OCI-M2 (cell line): ENCODE measurements around the gene PLCL2.

ENCODE experiments used
- DNase-seq: peaks from one replicate; lab custom pipeline; 2025; ENCODE audit not compliant: unreplicated experiment; lab: John Stamatoyannopoulos, UW

Gene PLCL2

GRCh38 chr3:16913264-16913580 lies 28.5 kb downstream of the PLCL2 start:
- no peak for DNase-seq

- no peak for DNase-seq
Measured at GRCh38 chr3:16916840-16917239, 32.1 kb downstream of the PLCL2 start.

GRCh38 chr3:16917256-16917935 lies 32.6 kb downstream of the PLCL2 start:
- DNase-seq, result no peak

GRCh38 chr3:16917980-16918682 lies 33.4 kb downstream of the PLCL2 start:
- no peak for DNase-seq

GRCh38 chr3:16918683-16919025 lies 33.9 kb downstream of the PLCL2 start:
- no peak for DNase-seq

- DNase-seq, result no peak
Measured at GRCh38 chr3:16923112-16923511, 38.4 kb downstream of the PLCL2 start.

GRCh38 chr3:16927485-16927884 lies 42.7 kb downstream of the PLCL2 start:
- DNase-seq, result no peak

GRCh38 chr3:16928386-16929132 lies 43.8 kb downstream of the PLCL2 start:
- DNase-seq, result no peak

GRCh38 chr3:16929311-16929710 lies 44.6 kb downstream of the PLCL2 start:
- DNase-seq, result no peak

GRCh38 chr3:16932877-16933276 lies 48.1 kb downstream of the PLCL2 start:
- no peak for DNase-seq

- no peak for DNase-seq
Measured at GRCh38 chr3:16935781-16936180, 51.0 kb downstream of the PLCL2 start.

- peak; percentile 27 for DNase-seq
Measured at GRCh38 chr3:16936233-16936632, 51.5 kb downstream of the PLCL2 start.

- DNase-seq, result no peak
Measured at GRCh38 chr3:16936676-16937230, 52.0 kb downstream of the PLCL2 start.

- DNase-seq, result no peak
Measured at GRCh38 chr3:16937326-16937845, 52.6 kb downstream of the PLCL2 start.

GRCh38 chr3:16940769-16941700 lies 56.3 kb downstream of the PLCL2 start:
- no peak for DNase-seq

GRCh38 chr3:16942955-16943354 lies 58.2 kb downstream of the PLCL2 start:
- no peak for DNase-seq

GRCh38 chr3:16943857-16944256 lies 59.1 kb downstream of the PLCL2 start:
- no peak for DNase-seq

GRCh38 chr3:16944356-16944755 lies 59.6 kb downstream of the PLCL2 start:
- DNase-seq, result no peak

GRCh38 chr3:16945330-16945729 lies 60.6 kb downstream of the PLCL2 start:
- no peak for DNase-seq

- no peak for DNase-seq
Measured at GRCh38 chr3:16950282-16950681, 65.5 kb downstream of the PLCL2 start.

- DNase-seq, result no peak
Measured at GRCh38 chr3:16950845-16951244, 66.1 kb downstream of the PLCL2 start.
